Measurements from ENCODE around the gene RAI1.

The RAI1 gene

DNA sequence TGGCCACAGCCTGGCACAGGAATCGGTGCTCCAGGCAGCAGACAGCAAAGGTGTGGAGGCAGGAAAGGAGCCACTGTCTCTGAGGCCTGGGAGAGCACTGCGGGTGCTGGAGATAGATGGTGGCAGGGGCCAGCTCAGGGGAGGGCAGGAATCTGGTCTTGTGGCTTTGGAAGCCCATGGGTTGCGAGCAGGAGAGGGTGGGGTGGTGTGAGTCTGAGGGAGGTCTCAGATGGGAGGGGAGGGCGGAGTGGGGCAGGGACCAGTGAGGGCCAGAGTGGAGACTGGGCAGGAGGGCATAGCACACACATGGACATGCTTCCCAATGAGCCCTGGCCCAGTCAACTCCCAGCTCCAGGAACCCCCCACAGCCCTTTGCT lies 85.5 kb downstream of the RAI1 start:
- TF ChIP-seq, protein P1, sequence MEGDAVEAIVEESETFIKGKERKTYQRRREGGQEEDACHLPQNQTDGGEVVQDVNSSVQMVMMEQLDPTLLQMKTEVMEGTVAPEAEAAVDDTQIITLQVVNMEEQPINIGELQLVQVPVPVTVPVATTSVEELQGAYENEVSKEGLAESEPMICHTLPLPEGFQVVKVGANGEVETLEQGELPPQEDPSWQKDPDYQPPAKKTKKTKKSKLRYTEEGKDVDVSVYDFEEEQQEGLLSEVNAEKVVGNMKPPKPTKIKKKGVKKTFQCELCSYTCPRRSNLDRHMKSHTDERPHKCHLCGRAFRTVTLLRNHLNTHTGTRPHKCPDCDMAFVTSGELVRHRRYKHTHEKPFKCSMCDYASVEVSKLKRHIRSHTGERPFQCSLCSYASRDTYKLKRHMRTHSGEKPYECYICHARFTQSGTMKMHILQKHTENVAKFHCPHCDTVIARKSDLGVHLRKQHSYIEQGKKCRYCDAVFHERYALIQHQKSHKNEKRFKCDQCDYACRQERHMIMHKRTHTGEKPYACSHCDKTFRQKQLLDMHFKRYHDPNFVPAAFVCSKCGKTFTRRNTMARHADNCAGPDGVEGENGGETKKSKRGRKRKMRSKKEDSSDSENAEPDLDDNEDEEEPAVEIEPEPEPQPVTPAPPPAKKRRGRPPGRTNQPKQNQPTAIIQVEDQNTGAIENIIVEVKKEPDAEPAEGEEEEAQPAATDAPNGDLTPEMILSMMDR (IDR thresholded peaks at IDR 0.05; ENCODE audit: borderline replicate concordance, control extremely low read depth, extremely low read depth, insufficient read depth, missing control alignments): no peak
- no peak for DNase-seq (ENCODE audit: low spot score)
- in situ Hi-C loops (cut with MboI; ENCODE audit: low sequenced_read_pairs, unreplicated experiment): no loop called here

DNA sequence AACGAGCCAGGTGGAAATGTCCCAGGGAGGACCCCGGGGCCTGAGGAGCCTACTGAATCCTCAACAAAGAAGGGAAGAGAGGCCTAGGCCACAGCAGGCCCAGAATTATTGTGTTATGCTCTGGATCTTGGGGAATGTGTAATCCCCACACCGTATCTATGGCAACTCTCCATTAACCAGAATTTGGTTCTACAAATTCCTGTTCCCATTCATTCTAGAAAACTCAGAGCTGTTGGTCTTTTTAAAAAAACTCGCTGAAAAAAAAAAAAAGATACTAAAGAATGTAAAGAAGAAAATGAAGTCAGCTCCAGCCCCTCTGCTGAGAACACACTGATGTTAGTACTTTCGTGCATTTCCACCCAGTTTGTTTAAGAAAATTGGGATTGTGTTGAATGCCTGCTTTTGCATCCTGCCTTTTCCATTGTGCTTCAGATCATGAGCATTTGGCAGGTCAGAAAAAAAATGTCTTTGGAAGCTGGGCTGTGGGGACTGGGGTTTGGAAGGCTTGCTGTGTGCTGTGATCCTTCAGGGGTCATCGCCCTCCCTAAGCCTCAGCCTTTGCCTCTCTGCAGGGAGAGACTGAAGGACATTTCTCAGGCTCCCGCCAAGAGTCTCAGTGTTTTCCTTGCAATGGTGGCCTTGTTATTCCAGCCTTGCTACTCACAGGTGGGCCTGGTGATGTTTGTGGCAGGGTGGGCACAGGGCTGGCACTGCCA lies 86.1 kb downstream of the RAI1 start:
- DNase-seq (ENCODE audit: low spot score): no peak
- TF ChIP-seq, protein P1 (IDR thresholded peaks at IDR 0.05; ENCODE audit: borderline replicate concordance, control extremely low read depth, extremely low read depth, insufficient read depth, missing control alignments): no peak
- in situ Hi-C loops (cut with MboI; ENCODE audit: low sequenced_read_pairs, unreplicated experiment): no loop called here

DNA sequence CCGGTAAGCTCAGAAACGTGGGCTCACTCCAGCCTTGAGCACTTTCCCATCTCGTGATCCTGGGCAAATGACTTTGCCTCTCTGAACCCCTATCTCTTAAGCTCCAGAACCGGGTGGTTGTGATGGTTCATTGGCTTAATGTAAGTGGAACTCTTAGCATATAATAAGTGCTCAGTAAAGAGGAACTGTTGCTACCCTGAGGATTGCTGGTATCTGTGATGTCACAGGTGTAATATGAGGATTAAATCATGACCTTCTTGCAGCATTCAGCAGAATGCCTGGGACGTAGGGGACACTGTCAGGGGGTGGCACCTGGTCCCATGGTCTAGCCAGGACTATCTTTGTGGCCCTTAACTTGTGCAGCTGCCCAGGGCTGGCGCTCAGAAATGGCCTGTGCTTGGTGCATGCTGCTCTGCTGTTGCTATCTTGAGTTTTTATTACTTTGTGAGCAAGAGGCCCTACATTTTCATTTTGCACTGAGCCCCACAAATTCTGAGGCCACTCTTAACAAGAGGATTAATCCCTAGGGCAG lies 86.7 kb downstream of the RAI1 start:
- TF ChIP-seq, protein P1 (IDR thresholded peaks at IDR 0.05; ENCODE audit: borderline replicate concordance, control extremely low read depth, extremely low read depth, insufficient read depth, missing control alignments): no peak
- DNase-seq (ENCODE audit: low spot score): no peak
- in situ Hi-C loops (cut with MboI; ENCODE audit: low sequenced_read_pairs, unreplicated experiment): no loop called here

DNA sequence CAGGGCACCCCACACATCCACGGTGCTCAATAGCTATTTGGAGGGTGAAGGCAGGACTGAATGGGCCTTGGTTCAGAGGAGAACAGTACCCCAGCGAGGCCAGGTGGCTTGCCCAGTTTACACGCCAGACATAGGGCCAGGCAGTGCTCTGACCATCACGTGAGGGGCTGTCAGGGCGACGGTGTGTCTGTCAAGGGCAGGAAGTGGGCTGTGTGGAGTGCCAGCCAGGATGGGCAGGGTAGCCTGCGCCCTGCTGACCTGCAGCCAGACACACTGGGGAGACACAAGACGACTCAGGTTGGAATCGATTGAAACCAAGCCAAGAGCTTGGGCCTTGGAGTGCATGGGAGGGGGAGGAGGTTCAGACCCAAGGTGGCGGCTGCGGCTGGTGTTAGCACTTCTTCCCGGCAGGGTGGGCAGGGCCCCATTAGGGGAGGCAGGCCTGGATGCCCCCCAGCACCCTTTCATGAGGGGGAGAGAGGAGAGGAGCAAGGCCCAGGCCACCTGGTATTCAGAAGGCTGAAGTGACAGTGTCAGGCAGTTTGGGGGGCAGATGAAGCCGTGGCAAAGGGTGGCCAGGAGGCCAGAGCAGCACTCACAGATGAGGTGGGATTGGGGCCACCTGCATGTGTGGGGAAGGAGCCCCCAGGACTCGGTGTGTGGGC lies 87.3 kb downstream of the RAI1 start:
- in situ Hi-C loops (cut with MboI; ENCODE audit: low sequenced_read_pairs, unreplicated experiment): no loop called here
- TF ChIP-seq, protein P1 (IDR thresholded peaks at IDR 0.05; ENCODE audit: borderline replicate concordance, control extremely low read depth, extremely low read depth, insufficient read depth, missing control alignments): no peak
- DNase-seq (ENCODE audit: low spot score): no peak

DNA sequence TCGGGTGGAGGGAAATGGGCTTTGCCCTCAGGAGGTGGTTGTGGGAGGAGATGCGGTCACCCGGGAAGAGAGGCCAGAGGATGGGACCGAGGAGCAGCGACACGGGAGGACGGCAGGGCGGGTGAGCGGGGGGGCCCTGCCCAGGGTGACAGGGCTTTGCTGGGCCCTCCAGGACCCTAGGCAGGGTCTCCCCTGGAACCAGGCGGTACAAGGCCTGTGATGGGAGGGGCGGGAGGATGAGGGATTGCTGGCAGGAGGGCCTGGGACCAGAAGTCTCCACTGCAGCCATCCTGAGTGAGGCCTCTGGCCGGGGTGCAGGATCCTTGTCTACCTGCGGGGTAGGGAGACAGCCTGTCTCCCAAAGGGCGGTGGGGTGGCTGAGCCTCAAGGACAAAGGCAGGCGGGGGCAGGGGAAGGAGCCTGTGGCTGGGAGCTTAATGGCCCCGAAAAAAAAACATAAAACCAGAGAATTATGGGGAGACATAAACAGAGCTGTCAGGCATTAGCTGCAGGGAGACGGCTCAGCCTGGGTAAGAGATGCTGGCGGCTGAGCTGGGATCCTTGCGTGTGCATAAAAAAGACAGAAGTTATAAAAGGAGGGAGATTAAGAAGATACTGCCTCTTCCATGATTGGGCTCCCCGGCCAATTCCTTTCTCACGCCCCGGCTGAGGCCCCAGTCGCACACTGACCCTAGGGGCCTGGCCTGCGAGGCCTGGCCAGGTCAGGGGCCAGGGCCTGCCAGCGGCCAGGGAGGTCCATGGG lies 88.8 kb downstream of the RAI1 start:
- in situ Hi-C loops (cut with MboI; ENCODE audit: low sequenced_read_pairs, unreplicated experiment): no loop called here
- DNase-seq (ENCODE audit: low spot score): no peak
- TF ChIP-seq, protein P1 (IDR thresholded peaks at IDR 0.05; ENCODE audit: borderline replicate concordance, control extremely low read depth, extremely low read depth, insufficient read depth, missing control alignments): no peak

DNA sequence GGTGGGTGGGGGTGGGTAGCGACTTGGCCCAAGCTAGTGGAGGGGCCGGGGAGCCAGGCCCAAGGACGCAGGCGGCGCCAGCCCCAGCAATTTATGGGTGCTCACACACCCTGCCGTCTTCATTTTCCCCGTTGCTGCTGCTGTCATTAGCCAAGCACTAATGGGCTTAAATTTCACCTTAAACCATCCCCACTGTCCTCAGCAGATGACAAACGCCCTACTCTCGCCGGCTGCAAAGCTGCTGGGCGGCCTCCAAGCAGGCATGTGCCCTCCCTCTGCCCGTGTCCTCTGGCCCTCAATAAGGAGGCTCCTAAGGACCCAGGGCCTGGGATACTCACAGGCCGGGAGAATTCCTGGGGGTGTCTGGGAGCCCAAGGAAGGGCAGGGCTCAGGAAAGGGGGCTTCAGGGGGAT lies 89.4 kb downstream of the RAI1 start:
- in situ Hi-C loops (cut with MboI; ENCODE audit: low sequenced_read_pairs, unreplicated experiment): no loop called here
- TF ChIP-seq, protein P1 (IDR thresholded peaks at IDR 0.05; ENCODE audit: borderline replicate concordance, control extremely low read depth, extremely low read depth, insufficient read depth, missing control alignments): no peak
- DNase-seq (ENCODE audit: low spot score): no peak

Data from GM13976 (cell line).